ENCODE measurements around the gene VTA1. TPM values are rescaled to one million over a fixed set of nuclear protein-coding genes. Genes with fewer than 3 reads are reported as not detected.

VTA1 gene
- total and polyA plus RNA-seq, 2 of the 4 experiments (the other 2 are of a cell fraction) = 60.9 to 120 TPM

- TF ChIP-seq, protein P1, sequence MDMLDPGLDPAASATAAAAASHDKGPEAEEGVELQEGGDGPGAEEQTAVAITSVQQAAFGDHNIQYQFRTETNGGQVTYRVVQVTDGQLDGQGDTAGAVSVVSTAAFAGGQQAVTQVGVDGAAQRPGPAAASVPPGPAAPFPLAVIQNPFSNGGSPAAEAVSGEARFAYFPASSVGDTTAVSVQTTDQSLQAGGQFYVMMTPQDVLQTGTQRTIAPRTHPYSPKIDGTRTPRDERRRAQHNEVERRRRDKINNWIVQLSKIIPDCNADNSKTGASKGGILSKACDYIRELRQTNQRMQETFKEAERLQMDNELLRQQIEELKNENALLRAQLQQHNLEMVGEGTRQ (IDR thresholded peaks at IDR 0.05; ENCODE audit: low read depth, low read length) = no peak
- TF ChIP-seq RCOR1 (IDR thresholded peaks at IDR 0.05; ENCODE audit: insufficient replicate concordance, low read length) (no peak), CHD1 (IDR thresholded peaks at IDR 0.05; ENCODE audit: low read depth, low read length) (no peak), RAD21 (IDR thresholded peaks at IDR 0.05; ENCODE audit: low read length) (no peak), MAFK (IDR thresholded peaks at IDR 0.05; ENCODE audit: low read depth, low read length) (no peak)
- TF ChIP-seq, protein P2, sequence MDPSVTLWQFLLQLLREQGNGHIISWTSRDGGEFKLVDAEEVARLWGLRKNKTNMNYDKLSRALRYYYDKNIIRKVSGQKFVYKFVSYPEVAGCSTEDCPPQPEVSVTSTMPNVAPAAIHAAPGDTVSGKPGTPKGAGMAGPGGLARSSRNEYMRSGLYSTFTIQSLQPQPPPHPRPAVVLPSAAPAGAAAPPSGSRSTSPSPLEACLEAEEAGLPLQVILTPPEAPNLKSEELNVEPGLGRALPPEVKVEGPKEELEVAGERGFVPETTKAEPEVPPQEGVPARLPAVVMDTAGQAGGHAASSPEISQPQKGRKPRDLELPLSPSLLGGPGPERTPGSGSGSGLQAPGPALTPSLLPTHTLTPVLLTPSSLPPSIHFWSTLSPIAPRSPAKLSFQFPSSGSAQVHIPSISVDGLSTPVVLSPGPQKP (IDR thresholded peaks at IDR 0.05; ENCODE audit: borderline replicate concordance, low read depth, low read length) = no peak
- ChIA-PET POLR2A (ENCODE audit: unreplicated experiment) (no interaction called here), CTCF (no interaction called here)
- no peak overlapping the region for H4K5ac ChIP-seq (ENCODE audit: low read depth, low read length)
- ATAC-seq (ENCODE audit: low read depth) (no peak), DNase-seq (no peak)
- H3K23ac ChIP-seq (ENCODE audit: low read depth, low read length) = no peak overlapping the region
- no peak overlapping the region for H3K14ac ChIP-seq (replicated peaks; ENCODE audit: low read depth, low read length)
- no peaks in the 10 kb centered on the region for H3K27me3 ChIP-seq (ENCODE audit: control insufficient read depth, insufficient read depth, low read length)
- H3K79me1 ChIP-seq (ENCODE audit: low read depth in 1 of 2, low read length in 2 of 2) = no peaks in the 10 kb centered on the region
- no peak overlapping the region for H2AK9ac ChIP-seq (replicated peaks; ENCODE audit: low read depth, low read length, poor library complexity)
- H4K8ac ChIP-seq (ENCODE audit: low read depth in 2 of 2, low read length in 2 of 2) = no peak overlapping the region
- no peak overlapping the region for H3K4me2 ChIP-seq (ENCODE audit: low read depth, low read length)
- H4K91ac ChIP-seq (ENCODE audit: insufficient read depth, low read depth, low read length) = no peak overlapping the region
- no peak overlapping the region for H3K4me3 ChIP-seq (ENCODE audit: insufficient read depth, low read depth, low read length)
- H2BK120ac ChIP-seq (ENCODE audit: low read depth, low read length) = no peak overlapping the region
- H3K9ac ChIP-seq (ENCODE audit: low read depth, low read length) = no peak overlapping the region
- H2BK15ac ChIP-seq (ENCODE audit: low read depth, low read length) = no peak overlapping the region
- no peaks in the 10 kb centered on the region for H3K9me1 ChIP-seq (ENCODE audit: insufficient read depth, low read length)
- no peak overlapping the region for H3K27ac ChIP-seq (ENCODE audit: insufficient read depth, low read length)
- H4K20me1 ChIP-seq (ENCODE audit: insufficient read depth, low read length) = no peaks in the 10 kb centered on the region
- H3K56ac ChIP-seq (ENCODE audit: extremely low read depth, insufficient read depth, low read length) = no peak overlapping the region
- H2BK20ac ChIP-seq (ENCODE audit: low read depth, low read length) = no peak overlapping the region
- H3K18ac ChIP-seq (ENCODE audit: low read depth, low read length) = no peak overlapping the region
- dilution Hi-C loops (cut with HindIII; ENCODE audit: low sequenced_read_pairs, unreplicated experiment) (no loop called here), intact Hi-C loops (cut with micrococcal nuclease) (no loop called here), in situ Hi-C loops (cut with MboI; ENCODE audit: low sequenced_read_pairs) (no loop called here)
- no peak overlapping the region for H3K4ac ChIP-seq (ENCODE audit: low read depth, low read length)
- H3K9me3 ChIP-seq (ENCODE audit: control insufficient read depth, insufficient read depth, low read length) = peaks cover 2% of the 10 kb centered on the region; the same call in 1 of the 2 replicates
- no TSS peak for BruUV-seq (replicated peaks)
- H2AFZ ChIP-seq (replicated peaks; ENCODE audit: low read length, poor library complexity) = no peak overlapping the region
- no peaks in the 10 kb centered on the region for H3K4me1 ChIP-seq (ENCODE audit: control insufficient read depth, insufficient read depth, low read length)
- no peaks in the 10 kb centered on the region for H3K36me3 ChIP-seq (ENCODE audit: control insufficient read depth, insufficient read depth, low read length)
- no CpG with 5 or more reads among the region's 8 CpGs for WGBS, 2 experiments (ENCODE audit: extremely low coverage in 2 of 2, insufficient read length in 1 of 2)
- H2BK5ac ChIP-seq (ENCODE audit: low read depth, low read length, poor library complexity, severe bottlenecking) = no peak overlapping the region
- no peak overlapping the region for H2AK5ac ChIP-seq (ENCODE audit: low read depth, low read length)
Observed at GRCh38 chr6:142223938-142224337, 76.9 kb downstream of the VTA1 start.

All from IMR-90 (cell line).